Upper lobe of left lung (tissue), 6 donors: Measurements from ENCODE around the gene CLMP. TPM values are rescaled to one million over a fixed set of nuclear protein-coding genes. Genes with fewer than 3 reads are reported as not detected.

ENCODE experiments used
- ATAC-seq, 2 donors: fragments of 200-7000 bp; cut with Tn5 transposase; one replicate each; pipeline ENCODE4 v1.9.1; 2022; ENCODE audit warnings: mild to moderate bottlenecking in 2 of 2, moderate library complexity in 2 of 2; ENCODE audit not compliant: low FRiP score in 2 of 2
- DNase-seq, 2 donors: peaks; one replicate each; pipeline ENCODE4 v3.0.0-alpha.2; 2019 to 2020
- H3K27ac ChIP-seq, 4 donors: fragments of 200-600 bp; sonication (generic); one replicate each; pipeline ENCODE4 v1.5.1; 2016 to 2019
- H3K27me3 ChIP-seq, 4 donors: fragments of 200-600 bp; sonication (generic); one replicate each; pipeline ENCODE4 v1.5.1; 2017 to 2019
- H3K36me3 ChIP-seq, 4 donors: fragments of 200-600 bp; sonication (generic); one replicate each; pipeline ENCODE4 v1.5.1; 2016 to 2019
- H3K4me1 ChIP-seq, 4 donors: fragments of 200-600 bp; sonication (generic); one replicate each; pipeline ENCODE4 v1.5.1; 2018 to 2019
- H3K4me3 ChIP-seq, 4 donors: fragments of 200-600 bp; sonication (generic); one replicate each; pipeline ENCODE4 v1.5.1; 2017 to 2019; ENCODE audit warnings: mild to moderate bottlenecking in 2 of 4, moderate library complexity in 1 of 4
- H3K9me3 ChIP-seq, 4 donors: fragments of 200-600 bp; sonication (generic); one replicate each; pipeline ENCODE4 v1.5.1; 2018 to 2019
- EP300 ChIP-seq, 4 donors: sonication (generic); formaldehyde crosslinking; IDR thresholded peaks; one replicate each; pipeline ENCODE4 v1.5.1; 2017; ENCODE audit warnings: antibody characterized with exemption in 4 of 4, control low read depth in 2 of 4
- POLR2A ChIP-seq, 4 donors: fragments of 450-650 bp; IDR thresholded peaks; one replicate each; pipeline ENCODE4 v1.5.1; 2016 to 2017; ENCODE audit warnings: antibody characterized with exemption in 4 of 4, mild to moderate bottlenecking in 2 of 4
- POLR2AphosphoS5 ChIP-seq, 2 donors: sonication (generic); formaldehyde crosslinking; IDR thresholded peaks; one replicate each; pipeline ENCODE4 v1.5.1; 2017; ENCODE audit warnings: antibody characterized with exemption in 2 of 2
- WGBS, 2 donors: methylation state at CpG; one replicate each; pipeline ENCODE4 v1.1.5; 2017 to 2018; 5-methylcytosine and 5-hydroxymethylcytosine counted together
- total RNA-seq, 6 donors: library from RNA; depleted of rRNA in 4 of 6; stranded (reverse); fragments of >200 nt in 4 of 6; gene quantifications; one replicate each; pipeline versions ENCODE4 v1.1.0 to v1.2.1, GENCODE V29; 2016 to 2021
- TF ChIP-seq, protein P1 (sequence below), 6 experiments: fragments of 450-650 bp in 4 of 6; fragments of 200-600 bp in 2 of 6; sonication (generic) in 2 of 6; IDR thresholded peaks; one replicate each; pipeline ENCODE4 v1.5.1; 2016 to 2019; ENCODE audit warnings: antibody characterized with exemption in 6 of 6
- donor health status: DM: no; HTN: no; CAD: no; lungs with moderate emphysema.
- donor health status: DM: no; HTN: yes; CAD: no; lungs with severe emphysema.

CLMP gene
- total RNA-seq, 6 donors from 2014 or later, result 6.0 to 23.4 (median 15.3) TPM

DNA sequence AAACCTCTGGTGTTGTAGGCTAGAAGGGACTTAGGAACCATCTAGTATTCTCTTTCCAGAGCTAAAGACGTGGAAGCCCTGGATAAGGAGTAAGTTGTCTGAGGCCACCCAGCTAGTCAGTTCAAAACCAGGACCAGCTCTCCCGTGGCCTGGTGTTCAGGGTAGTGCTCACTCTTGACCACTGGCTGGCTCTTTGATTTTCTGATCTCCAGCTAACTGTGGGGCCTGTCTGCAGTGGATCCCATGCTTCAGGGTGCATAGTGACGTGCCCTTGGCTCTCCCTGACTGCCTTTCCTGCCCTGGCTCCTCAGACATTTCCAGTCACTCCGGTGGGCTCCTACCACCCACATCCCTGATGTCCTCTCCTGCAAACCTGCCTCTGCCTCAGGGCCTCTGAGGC, 1.3 kb downstream of the CLMP start:
- TF ChIP-seq POLR2A (IDR thresholded peaks at IDR 0.05) (no peak), POLR2AphosphoS5 (IDR thresholded peaks at IDR 0.05) (no peak), EP300 (IDR thresholded peaks at IDR 0.05) (no peak)
- TF ChIP-seq, protein P1, sequence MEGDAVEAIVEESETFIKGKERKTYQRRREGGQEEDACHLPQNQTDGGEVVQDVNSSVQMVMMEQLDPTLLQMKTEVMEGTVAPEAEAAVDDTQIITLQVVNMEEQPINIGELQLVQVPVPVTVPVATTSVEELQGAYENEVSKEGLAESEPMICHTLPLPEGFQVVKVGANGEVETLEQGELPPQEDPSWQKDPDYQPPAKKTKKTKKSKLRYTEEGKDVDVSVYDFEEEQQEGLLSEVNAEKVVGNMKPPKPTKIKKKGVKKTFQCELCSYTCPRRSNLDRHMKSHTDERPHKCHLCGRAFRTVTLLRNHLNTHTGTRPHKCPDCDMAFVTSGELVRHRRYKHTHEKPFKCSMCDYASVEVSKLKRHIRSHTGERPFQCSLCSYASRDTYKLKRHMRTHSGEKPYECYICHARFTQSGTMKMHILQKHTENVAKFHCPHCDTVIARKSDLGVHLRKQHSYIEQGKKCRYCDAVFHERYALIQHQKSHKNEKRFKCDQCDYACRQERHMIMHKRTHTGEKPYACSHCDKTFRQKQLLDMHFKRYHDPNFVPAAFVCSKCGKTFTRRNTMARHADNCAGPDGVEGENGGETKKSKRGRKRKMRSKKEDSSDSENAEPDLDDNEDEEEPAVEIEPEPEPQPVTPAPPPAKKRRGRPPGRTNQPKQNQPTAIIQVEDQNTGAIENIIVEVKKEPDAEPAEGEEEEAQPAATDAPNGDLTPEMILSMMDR (IDR thresholded peaks at IDR 0.05), result no peak
- ATAC-seq, result peak in 1 of 2 donors; percentile 16

DNA sequence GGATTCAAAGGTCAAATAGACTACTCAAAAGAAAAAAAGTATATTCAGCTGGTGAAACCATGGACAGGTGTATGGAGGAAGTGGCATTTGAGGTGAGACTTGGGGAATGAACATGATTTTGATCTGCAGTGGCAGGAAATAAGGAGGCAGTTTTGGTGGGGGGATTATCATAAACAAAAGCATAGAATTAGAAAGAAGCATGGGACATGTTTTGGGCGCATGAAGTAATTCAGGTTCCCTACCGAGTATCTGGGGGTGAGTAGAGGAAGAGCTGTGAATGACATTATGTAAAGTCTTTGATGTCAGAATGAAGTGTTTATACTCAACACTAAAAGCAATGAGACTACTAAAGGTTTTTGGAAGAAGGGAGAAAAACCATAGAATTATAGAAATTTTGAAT, 3.1 kb downstream of the CLMP start:
- ATAC-seq (no peak), DNase-seq (no peak)
- Histone ChIP-seq H3K27ac (no peak overlapping the region), H3K36me3 (no peaks in the 10 kb centered on the region), H3K4me3 (no peak overlapping the region), H3K9me3 (no peaks in the 10 kb centered on the region), H3K27me3 (peaks cover 0 to 21% (median 10%) of the 10 kb centered on the region in 4 donors), H3K4me1 (peaks cover 2 to 22% (median 17%) of the 10 kb centered on the region in 4 donors)
- WGBS, 2 donors, result 82 to 92% methylated on average over 2 of the region's 2 CpGs
- TF ChIP-seq POLR2A (IDR thresholded peaks at IDR 0.05) (no peak), POLR2AphosphoS5 (IDR thresholded peaks at IDR 0.05) (no peak)
- TF ChIP-seq, protein P1 (IDR thresholded peaks at IDR 0.05), result no peak

More for the DNA sequence above, 1.3 kb downstream of the CLMP start:
- 64 to 70% methylated on average over 3 to 4 of the region's 4 CpGs for WGBS, 2 donors
- peaks cover 2 to 22% (median 17%) of the 10 kb centered on the region in 4 donors for H3K4me1 ChIP-seq
- H3K9me3 ChIP-seq, result no peaks in the 10 kb centered on the region
- peak overlapping the region in 3 of 4 donors; percentile 62 to 64 (median 64) for H3K27ac ChIP-seq
- peak overlapping the region in 3 of 4 donors; percentile 48 to 52 (median 48) for H3K4me3 ChIP-seq
- DNase-seq, result no peak
- no peaks in the 10 kb centered on the region for H3K36me3 ChIP-seq
- H3K27me3 ChIP-seq, result peaks cover 0 to 21% (median 10%) of the 10 kb centered on the region in 4 donors

DNA sequence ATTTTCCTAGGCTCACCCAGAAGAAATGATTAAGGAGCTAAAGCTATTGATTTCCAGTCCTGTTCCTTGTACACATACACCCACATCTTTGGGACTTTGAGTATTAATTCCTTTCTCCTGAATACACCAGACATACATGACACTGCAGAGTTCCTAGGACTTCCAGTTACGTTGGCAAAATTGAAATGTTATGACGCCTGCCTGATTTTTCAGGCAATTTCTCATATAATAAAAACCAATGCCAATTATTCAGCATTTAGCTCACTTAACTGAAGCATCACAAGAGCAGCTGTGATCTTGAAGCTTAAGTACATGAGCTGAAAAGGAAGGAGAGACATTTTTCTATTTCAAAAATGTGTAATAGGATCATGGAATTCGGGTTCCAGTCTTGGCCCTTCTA, 4.5 kb downstream of the CLMP start:
- DNase-seq (no peak), ATAC-seq (no peak)
- peaks cover 0 to 12% (median 9%) of the 10 kb centered on the region in 4 donors for H3K4me1 ChIP-seq
- no peaks in the 10 kb centered on the region for H3K36me3 ChIP-seq
- WGBS, 2 donors, result 76 to 79% methylated on average over 3 of the region's 3 CpGs
- H3K9me3 ChIP-seq, result no peaks in the 10 kb centered on the region
- H3K27ac ChIP-seq, result no peak overlapping the region
- H3K4me3 ChIP-seq, result no peak overlapping the region
- peaks cover 0 to 11% (median 5%) of the 10 kb centered on the region in 4 donors for H3K27me3 ChIP-seq
- no peak for TF ChIP-seq EP300 (IDR thresholded peaks at IDR 0.05)

DNA sequence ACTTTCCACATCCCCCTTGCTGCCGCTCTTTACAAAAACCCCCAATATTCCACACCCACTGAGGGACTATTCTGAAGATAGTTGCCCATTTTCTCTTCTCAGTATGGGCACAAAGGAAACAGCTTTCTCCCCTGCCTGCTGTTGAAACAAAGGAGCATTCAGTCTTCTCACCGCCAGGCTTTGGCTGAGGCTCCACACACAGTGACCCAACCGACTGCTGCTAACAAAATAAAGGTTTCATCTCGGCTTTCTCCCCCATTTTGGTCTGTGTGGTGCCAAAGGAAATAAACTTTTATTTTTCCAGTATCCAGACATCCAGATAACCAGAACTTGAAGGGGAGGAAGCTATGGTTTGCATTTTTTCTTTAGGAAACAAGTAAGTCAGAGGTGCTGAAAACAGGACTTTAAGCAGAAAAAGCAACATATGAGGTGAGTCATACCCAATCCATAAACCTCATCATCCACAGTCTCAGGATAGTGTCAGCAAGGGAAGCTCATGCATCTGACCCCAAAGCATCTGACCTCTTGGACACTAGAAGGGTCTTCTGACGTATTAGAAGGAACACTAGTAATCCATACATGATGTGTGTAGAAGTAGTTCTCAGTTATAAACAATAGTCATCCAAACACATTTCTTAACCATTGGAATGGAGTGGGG, 6.4 kb downstream of the CLMP start:
- no peaks in the 10 kb centered on the region for H3K9me3 ChIP-seq
- no peak overlapping the region for H3K4me3 ChIP-seq
- WGBS, 2 donors, result 36 to 51% methylated on average over 5 of the region's 5 CpGs
- TF ChIP-seq, protein P1 (IDR thresholded peaks at IDR 0.05), result no peak
- TF ChIP-seq EP300 (IDR thresholded peaks at IDR 0.05), result no peak
- no peak for TF ChIP-seq POLR2AphosphoS5 (IDR thresholded peaks at IDR 0.05)
- no peak for TF ChIP-seq POLR2A (IDR thresholded peaks at IDR 0.05)
- H3K4me1 ChIP-seq, result no peaks in the 10 kb centered on the region
- ATAC-seq (no peak), DNase-seq (no peak)
- H3K27me3 ChIP-seq, result no peaks in the 10 kb centered on the region
- no peaks in the 10 kb centered on the region for H3K36me3 ChIP-seq
- no peak overlapping the region for H3K27ac ChIP-seq

DNA sequence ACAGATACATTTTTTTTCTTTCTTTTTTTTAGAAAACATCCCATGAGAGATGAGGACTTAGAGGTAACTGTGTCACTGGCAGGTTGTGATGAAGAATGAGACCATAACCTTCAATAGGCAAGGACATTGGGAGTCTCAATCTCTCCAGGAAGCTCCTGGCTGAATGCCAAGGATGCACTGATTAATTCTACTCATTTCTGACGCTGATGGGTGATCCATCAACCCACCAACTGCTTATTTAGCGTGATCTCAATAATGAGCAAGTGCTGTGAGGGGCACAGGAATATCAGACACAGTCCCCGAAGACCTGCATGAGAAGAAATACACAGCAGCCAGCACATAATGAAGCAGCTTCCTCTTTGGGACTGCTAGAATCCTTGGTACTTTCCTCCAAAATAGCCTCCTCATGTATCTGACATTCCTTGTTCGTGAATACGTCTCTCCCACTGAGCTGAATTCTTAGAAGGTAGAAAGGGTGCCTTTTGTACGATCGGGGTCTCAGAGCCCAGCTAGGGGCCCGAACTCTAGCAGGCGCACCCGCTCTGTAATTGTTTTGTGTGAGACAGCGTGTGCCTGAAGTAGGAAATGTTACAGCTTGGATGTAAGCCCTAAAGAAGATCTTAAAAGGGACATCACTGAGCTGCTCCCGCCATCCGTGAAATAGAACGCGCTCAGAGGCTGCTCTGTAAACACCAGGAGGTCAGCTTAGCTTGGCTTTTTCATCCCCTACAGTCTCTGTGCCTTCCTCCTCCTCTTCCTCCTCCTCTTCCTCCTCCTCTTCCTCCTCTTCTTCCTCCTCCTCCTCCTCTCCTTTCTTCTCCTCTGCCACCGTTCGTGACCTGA, 7.2 kb downstream of the CLMP start:
- Histone ChIP-seq H3K36me3 (no peaks in the 10 kb centered on the region), H3K27me3 (no peaks in the 10 kb centered on the region), H3K4me1 (no peaks in the 10 kb centered on the region), H3K4me3 (no peak overlapping the region), H3K9me3 (no peaks in the 10 kb centered on the region), H3K27ac (no peak overlapping the region)
- ATAC-seq (no peak), DNase-seq (no peak)
- 45% methylated on average over 17 of the region's 17 CpGs for WGBS, 2 donors
- TF ChIP-seq POLR2A (IDR thresholded peaks at IDR 0.05), result no peak
- TF ChIP-seq, protein P1 (IDR thresholded peaks at IDR 0.05), result no peak
- no peak for TF ChIP-seq POLR2AphosphoS5 (IDR thresholded peaks at IDR 0.05)
- no peak for TF ChIP-seq EP300 (IDR thresholded peaks at IDR 0.05)
